ENCODE results near the gene MIEF1.

MIEF1 gene

DNA sequence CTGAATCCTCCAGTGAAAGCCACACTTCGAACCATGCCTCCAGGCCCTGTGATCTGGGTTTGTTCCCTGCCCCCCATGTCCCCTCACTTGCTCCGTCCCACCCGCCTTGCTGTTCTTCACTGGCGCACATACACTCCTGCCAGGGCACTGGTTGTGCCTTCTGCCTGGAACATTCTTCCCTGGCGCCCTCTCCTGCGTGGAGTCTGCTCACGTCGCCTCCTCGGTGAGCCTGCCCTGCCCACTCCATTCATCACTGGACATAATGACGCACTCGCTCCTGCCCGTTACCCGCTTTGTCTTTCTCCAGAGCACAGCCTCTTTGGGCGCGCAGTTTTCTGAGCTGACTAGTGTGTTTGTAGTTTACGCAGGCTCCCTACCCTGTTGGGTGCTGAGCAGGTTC is 21.0 kb upstream of the MIEF1 start:
- H3K79me2 ChIP-seq, result no peaks in the 10 kb centered on the region
- no peak overlapping the region for H3K27ac ChIP-seq
- no peaks in the 10 kb centered on the region for H3K36me3 ChIP-seq (ENCODE audit: control insufficient read depth, insufficient read depth, low read length)
- no peak overlapping the region for H2AFZ ChIP-seq
- no peak overlapping the region for H3K9ac ChIP-seq
- no peaks in the 10 kb centered on the region for H3K27me3 ChIP-seq (ENCODE audit: control insufficient read depth, insufficient read depth, low read length)
- no peaks in the 10 kb centered on the region for H3K9me3 ChIP-seq (ENCODE audit: control insufficient read depth, low read length)
- no peak overlapping the region for H3K4me3 ChIP-seq (ENCODE audit: low read depth, low read length)
- no peak overlapping the region for H3K4me2 ChIP-seq (ENCODE audit: low read length)
- TF ChIP-seq, protein P1, sequence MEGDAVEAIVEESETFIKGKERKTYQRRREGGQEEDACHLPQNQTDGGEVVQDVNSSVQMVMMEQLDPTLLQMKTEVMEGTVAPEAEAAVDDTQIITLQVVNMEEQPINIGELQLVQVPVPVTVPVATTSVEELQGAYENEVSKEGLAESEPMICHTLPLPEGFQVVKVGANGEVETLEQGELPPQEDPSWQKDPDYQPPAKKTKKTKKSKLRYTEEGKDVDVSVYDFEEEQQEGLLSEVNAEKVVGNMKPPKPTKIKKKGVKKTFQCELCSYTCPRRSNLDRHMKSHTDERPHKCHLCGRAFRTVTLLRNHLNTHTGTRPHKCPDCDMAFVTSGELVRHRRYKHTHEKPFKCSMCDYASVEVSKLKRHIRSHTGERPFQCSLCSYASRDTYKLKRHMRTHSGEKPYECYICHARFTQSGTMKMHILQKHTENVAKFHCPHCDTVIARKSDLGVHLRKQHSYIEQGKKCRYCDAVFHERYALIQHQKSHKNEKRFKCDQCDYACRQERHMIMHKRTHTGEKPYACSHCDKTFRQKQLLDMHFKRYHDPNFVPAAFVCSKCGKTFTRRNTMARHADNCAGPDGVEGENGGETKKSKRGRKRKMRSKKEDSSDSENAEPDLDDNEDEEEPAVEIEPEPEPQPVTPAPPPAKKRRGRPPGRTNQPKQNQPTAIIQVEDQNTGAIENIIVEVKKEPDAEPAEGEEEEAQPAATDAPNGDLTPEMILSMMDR (IDR thresholded peaks at IDR 0.05), result no peak
- no peaks in the 10 kb centered on the region for H3K4me1 ChIP-seq

DNA sequence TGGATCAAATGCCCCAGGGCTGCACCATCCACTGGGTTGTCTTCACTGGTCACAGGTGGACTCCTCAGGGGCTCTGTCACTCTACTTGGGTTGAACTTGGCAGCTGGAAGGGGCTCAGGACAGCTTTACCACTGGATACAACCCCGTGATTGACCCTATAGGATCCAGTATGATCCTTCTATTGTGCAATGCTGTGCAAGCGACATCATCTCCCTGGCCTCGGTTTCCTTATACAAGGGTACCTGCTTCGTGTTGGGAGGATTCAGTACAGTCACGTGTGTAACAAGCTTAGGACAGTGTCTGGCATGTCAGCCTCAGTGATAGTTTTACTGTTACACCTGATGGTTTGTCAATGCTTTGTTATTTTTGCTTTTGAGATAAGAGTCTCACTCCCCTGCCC is 20.5 kb upstream of the MIEF1 start:
- Histone ChIP-seq H3K36me3 (ENCODE audit: control insufficient read depth, insufficient read depth, low read length) (no peaks in the 10 kb centered on the region), H3K4me3 (ENCODE audit: low read depth, low read length) (no peak overlapping the region), H3K4me2 (ENCODE audit: low read length) (no peak overlapping the region), H3K4me1 (no peaks in the 10 kb centered on the region), H3K79me2 (no peaks in the 10 kb centered on the region), H3K9me3 (ENCODE audit: control insufficient read depth, low read length) (no peaks in the 10 kb centered on the region), H3K27me3 (ENCODE audit: control insufficient read depth, insufficient read depth, low read length) (no peaks in the 10 kb centered on the region), H3K27ac (no peak overlapping the region), H3K9ac (no peak overlapping the region), H2AFZ (no peak overlapping the region)
- TF ChIP-seq, protein P1 (IDR thresholded peaks at IDR 0.05), result no peak

DNA sequence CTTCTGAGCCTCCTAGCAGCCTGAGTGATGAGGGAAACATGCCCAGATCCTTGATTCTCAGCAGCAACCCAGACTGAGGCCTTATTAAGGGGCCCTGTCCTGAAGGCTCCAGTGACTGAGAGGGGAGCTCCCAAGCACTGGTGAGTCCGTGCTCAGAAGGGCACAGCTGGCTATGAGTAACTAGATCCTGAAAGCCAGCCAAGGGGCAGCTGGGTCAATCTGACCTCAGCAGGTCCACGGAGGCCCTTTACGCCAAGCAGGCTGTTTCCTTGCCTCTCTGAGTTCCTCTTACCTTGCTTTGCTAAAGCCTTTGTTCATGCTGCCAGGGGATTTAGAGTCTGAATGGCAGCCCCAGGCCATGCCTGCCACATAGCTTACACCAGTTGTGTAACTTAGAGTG is 19.3 kb upstream of the MIEF1 start:
- Histone ChIP-seq H3K27ac (no peak overlapping the region), H3K9ac (no peak overlapping the region), H3K36me3 (ENCODE audit: control insufficient read depth, insufficient read depth, low read length) (no peaks in the 10 kb centered on the region), H2AFZ (no peak overlapping the region), H3K4me3 (ENCODE audit: low read depth, low read length) (no peak overlapping the region), H3K79me2 (no peaks in the 10 kb centered on the region), H3K27me3 (ENCODE audit: control insufficient read depth, insufficient read depth, low read length) (no peaks in the 10 kb centered on the region), H3K4me2 (ENCODE audit: low read length) (no peak overlapping the region), H3K9me3 (ENCODE audit: control insufficient read depth, low read length) (no peaks in the 10 kb centered on the region), H3K4me1 (no peaks in the 10 kb centered on the region)
- TF ChIP-seq, protein P1 (IDR thresholded peaks at IDR 0.05), result no peak

DNA sequence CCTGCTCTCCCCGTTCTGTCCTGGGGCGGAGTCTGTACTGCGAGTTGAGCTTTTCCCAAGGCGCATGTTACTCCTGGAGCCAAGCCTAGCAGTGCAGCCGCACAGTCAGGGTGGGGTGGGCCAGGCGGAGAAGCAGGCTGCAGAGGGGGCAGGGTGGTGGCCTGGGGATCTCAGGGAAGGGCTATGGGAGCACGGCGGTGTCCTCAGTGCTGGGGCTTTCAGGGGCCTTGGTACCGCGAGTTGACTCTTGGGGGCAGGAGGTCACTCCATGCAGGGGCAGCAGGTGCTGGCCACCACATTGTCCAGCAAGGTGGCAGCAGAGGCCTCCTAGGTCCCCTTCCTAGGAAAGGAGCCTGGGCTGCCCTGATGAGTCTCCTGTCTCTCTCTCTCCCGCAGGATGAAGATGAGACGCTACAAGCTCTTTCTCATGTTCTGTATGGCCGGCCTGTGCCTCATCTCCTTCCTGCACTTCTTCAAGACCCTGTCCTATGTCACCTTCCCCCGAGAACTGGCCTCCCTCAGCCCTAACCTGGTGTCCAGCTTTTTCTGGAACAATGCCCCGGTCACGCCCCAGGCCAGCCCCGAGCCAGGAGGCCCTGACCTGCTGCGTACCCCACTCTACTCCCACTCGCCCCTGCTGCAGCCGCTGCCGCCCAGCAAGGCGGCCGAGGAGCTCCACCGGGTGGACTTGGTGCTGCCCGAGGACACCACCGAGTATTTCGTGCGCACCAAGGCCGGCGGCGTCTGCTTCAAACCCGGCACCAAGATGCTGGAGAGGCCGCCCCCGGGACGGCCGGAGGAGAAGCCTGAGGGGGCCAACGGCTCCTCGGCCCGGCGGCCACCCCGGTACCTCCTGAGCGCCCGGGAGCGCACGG is 14.9 kb upstream of the MIEF1 start:
- Histone ChIP-seq H3K4me2 (ENCODE audit: low read length) (no peak overlapping the region), H3K79me2 (no peaks in the 10 kb centered on the region), H3K4me3 (ENCODE audit: low read depth, low read length) (no peak overlapping the region), H3K9me3 (ENCODE audit: control insufficient read depth, low read length) (no peaks in the 10 kb centered on the region), H3K9ac (no peak overlapping the region), H3K27me3 (ENCODE audit: control insufficient read depth, insufficient read depth, low read length) (no peaks in the 10 kb centered on the region), H2AFZ (no peak overlapping the region), H3K27ac (no peak overlapping the region), H3K36me3 (ENCODE audit: control insufficient read depth, insufficient read depth, low read length) (no peaks in the 10 kb centered on the region), H3K4me1 (no peaks in the 10 kb centered on the region)
- TF ChIP-seq, protein P1 (IDR thresholded peaks at IDR 0.05), result no peak

All from parathyroid adenoma (tissue), 2 donors.